GM23248 (cell line): Measurements from ENCODE around the gene MX2.

Experiments used
- EZH2 ChIP-seq: fragments of 200-600 bp; sonication (generic); IDR thresholded peaks from 2 replicates; pipeline ENCODE4 v1.6.1; 2018; ENCODE audit warnings: antibody characterized with exemption, mild to moderate bottlenecking; ENCODE audit not compliant: insufficient read depth, poor library complexity, severe bottlenecking
- EZH2phosphoT487 ChIP-seq: fragments of 200-600 bp; sonication (generic); IDR thresholded peaks from 2 replicates; pipeline ENCODE4 v1.6.1; 2018; ENCODE audit warnings: antibody characterized with exemption, moderate library complexity, mild to moderate bottlenecking, low read depth; ENCODE audit not compliant: insufficient read depth

- TF ChIP-seq EZH2 (no peak), EZH2phosphoT487 (no peak)
Observed at GRCh38 chr21:41410767-41411448, 49.1 kb downstream of the MX2 start.
